ENCODE results near the gene GFOD1.
"Not testable (repeated sequence)": the region's sequence is repeated elsewhere in the genome, so short reads cannot be mapped to it uniquely, and the experiment has no call there.

GFOD1 gene

GRCh38 chr6:13463941-13464340 is 23.5 kb downstream of the GFOD1 start:
- DNase-seq (ENCODE audit: low spot score): no peak

GRCh38 chr6:13463328-13463717 is 24.1 kb downstream of the GFOD1 start:
- DNase-seq (ENCODE audit: low spot score): no peak

- DNase-seq (ENCODE audit: low spot score): no peak
Observed at GRCh38 chr6:13462458-13463327, 24.7 kb downstream of the GFOD1 start.

DNA sequence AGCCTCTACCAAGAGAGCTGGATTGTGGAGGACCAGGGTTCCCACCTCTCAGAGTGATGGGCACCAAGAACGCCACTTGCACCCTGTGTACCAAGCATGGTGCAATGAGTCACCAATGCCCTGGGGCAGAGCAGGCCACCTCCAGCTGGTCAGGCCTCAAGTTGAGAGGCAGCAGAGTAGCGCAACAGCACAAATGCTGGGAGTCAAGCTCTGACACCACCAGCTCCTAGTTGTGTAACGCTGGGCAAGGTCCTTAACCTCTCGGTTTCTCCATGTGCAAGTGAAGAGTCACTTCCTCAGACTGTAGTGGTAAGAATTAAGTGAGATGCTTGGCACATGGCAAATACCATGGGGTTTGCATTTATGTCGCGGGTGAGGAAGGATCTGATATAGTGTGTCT is 25.6 kb downstream of the GFOD1 start:
- no peak for DNase-seq (ENCODE audit: low spot score)

DNA sequence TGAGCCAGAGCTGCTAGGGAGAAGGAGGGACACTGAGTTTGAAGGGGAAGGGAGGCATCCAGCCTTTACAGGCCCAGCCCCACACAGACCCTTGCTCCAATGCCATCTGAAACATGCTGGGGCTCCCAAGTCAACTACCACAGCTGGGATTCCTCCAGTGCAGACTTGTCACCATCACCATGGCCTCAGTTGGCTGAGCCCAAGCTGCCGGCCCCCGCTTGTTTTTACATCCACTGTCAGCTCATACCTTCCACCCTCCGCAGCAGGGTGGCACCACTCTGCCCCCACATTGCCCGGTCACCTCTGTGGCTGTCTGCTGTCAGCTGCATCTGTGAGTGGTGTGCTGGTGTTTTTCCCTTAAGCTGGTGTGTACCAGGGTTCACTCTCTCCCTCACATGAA is 26.1 kb downstream of the GFOD1 start:
- no peak for DNase-seq (ENCODE audit: low spot score)

GRCh38 chr6:13460289-13460688 is 27.1 kb downstream of the GFOD1 start:
- not testable (repeated sequence) for DNase-seq (ENCODE audit: low spot score)

GRCh38 chr6:13457577-13457976 is 29.8 kb downstream of the GFOD1 start:
- DNase-seq (ENCODE audit: low spot score): no peak

- DNase-seq (ENCODE audit: low spot score): no peak
Observed at GRCh38 chr6:13455552-13455966, 31.8 kb downstream of the GFOD1 start.

- peak; percentile 27 for DNase-seq (ENCODE audit: low spot score)
Observed at GRCh38 chr6:13454286-13455221, 32.8 kb downstream of the GFOD1 start.

DNA sequence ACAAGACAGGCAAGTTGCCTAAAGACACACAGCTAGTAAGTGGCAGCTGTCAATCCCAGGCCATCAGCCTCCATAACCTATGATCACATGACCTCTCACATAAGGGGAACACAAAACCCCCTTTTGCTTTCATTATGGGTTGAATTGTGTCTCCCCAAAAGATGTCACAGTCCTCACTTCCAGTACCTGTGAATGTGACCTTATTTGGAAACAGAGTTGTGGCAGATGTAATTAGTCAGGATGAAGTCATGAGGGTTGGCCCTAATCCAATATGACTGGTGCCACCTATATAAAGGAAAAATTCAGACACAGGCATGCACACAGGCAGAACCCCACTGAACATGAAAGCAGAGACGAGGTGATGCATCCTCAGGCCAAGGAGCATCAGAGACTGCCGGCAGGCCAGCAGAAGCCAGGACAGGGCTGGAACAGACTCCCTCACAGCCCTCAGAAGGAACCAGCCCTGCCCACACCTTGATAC is 33.6 kb downstream of the GFOD1 start:
- DNase-seq (ENCODE audit: low spot score): no peak

DNA sequence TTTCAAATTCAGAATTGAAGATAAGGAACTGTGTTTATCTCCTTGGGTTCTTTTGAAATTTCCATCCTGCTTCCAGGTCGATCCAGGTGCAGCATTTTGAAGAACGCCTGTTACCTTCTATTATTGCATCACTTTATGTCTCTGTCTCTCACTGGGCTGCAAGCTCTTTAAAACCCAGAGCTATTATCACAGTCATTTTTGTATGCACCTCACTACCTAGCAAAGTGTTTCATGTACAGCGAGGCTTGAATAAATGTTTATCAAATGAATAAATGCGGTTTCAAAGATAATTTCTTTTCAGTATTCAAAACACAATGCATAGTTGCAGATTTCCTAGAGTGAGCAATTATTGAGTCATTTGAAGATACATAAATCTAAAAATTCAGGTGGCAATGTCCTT is 34.2 kb downstream of the GFOD1 start:
- no peak for DNase-seq (ENCODE audit: low spot score)

GRCh38 chr6:13452346-13453117 is 34.9 kb downstream of the GFOD1 start:
- DNase-seq (ENCODE audit: low spot score): no peak

DNA sequence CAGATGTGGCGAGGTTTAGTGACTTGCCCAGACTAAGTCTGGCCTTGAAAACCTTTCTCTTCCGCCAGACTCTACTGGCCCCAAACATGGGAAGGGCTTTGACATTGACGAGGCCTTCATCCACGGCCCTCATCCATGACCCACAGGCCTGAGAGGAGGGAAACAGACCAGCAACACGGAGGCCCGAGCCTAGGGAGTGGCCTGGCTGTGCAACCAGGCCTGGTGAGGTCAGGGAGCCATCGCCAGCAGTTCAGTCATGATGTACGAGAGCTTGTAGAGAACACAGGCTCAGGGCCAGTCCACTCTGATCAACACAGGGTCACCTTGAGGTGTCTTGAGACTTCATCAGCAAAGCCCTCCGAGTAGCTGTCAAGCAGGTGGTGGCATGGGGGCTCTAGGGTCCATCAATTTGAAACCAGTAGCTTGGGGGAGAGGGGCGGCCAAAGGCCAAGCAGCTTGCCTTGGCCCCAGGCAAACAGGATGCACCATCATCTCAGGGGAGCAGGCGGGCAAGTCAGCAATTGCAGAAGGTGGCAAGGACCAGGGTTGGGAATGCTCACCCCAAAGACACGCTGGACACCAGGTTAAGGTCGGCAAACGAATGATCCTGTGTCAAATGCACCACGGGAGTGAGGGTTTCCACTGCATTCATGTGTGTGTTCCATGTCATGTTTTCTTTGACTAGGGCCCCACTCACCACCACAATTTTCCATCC is 36.1 kb downstream of the GFOD1 start:
- DNase-seq (ENCODE audit: low spot score): no peak

DNA sequence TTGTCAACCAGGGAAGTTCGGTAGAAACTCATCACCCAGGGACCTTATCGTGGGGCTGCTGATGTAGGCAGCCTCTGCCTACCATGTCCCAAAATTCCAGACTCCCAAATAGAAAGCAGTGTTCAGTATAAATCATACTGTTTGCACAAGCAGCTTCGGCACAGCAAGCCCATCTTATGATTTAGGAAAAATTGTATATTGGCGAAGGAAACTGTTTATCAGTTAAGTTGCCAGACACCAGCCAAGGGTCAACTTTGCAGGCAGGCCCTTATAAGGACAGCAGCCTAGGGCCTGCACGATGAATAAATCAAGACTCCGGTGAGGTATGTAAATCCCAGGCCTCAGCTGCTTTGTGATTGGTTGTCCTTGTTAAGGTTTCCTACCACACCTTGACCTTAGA is 36.8 kb downstream of the GFOD1 start:
- DNase-seq (ENCODE audit: low spot score): no peak

GRCh38 chr6:13447949-13448724 is 39.3 kb downstream of the GFOD1 start:
- DNase-seq (ENCODE audit: low spot score): no peak

- DNase-seq (ENCODE audit: low spot score): no peak
Observed at GRCh38 chr6:13446381-13446780, 41.0 kb downstream of the GFOD1 start.

GRCh38 chr6:13445744-13446115 is 41.7 kb downstream of the GFOD1 start:
- DNase-seq (ENCODE audit: low spot score): no peak

GRCh38 chr6:13445005-13445743 is 42.2 kb downstream of the GFOD1 start:
- no peak for DNase-seq (ENCODE audit: low spot score)

- DNase-seq (ENCODE audit: low spot score): no peak
Observed at GRCh38 chr6:13444604-13445003, 42.8 kb downstream of the GFOD1 start.

DNA sequence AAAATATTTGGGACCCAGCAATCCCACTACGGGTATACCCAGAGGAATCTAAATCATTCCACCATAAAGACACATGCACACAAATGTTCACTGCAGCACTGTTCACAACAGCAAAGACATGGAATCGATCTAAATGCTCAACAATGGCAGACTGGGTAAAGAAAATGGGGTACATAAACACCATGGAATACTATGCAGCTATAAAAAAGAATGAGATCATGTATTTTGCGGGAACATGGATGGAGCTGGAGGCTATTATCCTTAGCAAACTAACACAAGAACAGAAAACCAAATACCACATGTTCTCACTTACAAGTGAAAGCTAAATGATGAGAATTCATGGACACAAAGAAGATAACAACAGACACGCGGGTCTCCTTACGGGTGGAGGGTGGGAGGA is 43.4 kb downstream of the GFOD1 start:
- not testable (repeated sequence) for DNase-seq (ENCODE audit: low spot score)

Measured in AG08396 (cell line).